ENCODE data around the gene DNAH3. TPM values are rescaled to one million over a fixed set of nuclear protein-coding genes. Genes with fewer than 3 reads are reported as not detected.

DNAH3 gene
- total and polyA plus RNA-seq, 2 of the 8 experiments (the other 6 are each of a cell fraction or from before 2014, with no cell fraction given) = 0.57 to 0.71 TPM

DNA sequence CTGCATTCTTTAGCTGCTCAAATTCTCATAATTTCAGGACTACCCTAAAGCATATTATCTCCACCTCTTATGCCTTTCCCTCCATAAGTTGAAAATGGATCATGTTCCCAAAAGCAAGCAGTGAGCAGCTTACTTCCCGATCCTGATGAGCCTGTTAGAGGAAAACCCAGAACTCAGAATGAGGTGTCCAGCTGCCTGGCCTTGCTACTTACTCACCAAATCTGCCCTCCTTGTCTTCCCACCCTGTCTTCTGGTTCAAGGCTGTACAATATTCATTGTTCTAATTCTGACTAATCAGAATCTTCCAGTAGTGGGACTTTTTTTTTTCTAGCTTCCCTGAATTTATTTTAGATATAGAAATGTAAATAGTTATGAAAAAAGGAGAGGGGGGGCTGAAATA lies 239.3 kb downstream of the DNAH3 start:
- CTCF ChIA-PET (ENCODE audit: partially characterized antibody) = interaction anchor here (0.6 to 1.1 kb wide), 2 partner anchors 61 to 278 kb away, joined by 3 to 4 read pairs; no protein-coding TSS in a partner anchor
- TF ChIP-seq SAP30 (IDR thresholded peaks at IDR 0.05; ENCODE audit: insufficient read depth, insufficient replicate concordance, low read length) = no peak
- no peak for TF ChIP-seq CREB1 (IDR thresholded peaks at IDR 0.05)

More for the DNA sequence above, 239.3 kb downstream of the DNAH3 start:
- Histone ChIP-seq H4K20me1 (replicated peaks in 1 of 2; ENCODE audit: control insufficient read depth in 1 of 2, insufficient read depth in 2 of 2, low read length in 2 of 2) (no peaks in the 10 kb centered on the region), H3K79me1 (ENCODE audit: low read depth, low read length) (no peaks in the 10 kb centered on the region), H3K36me3 (ENCODE audit: control insufficient read depth in 2 of 4, insufficient read depth in 4 of 4, low read length in 3 of 4) (no peaks in the 10 kb centered on the region), H3K4me2 (ENCODE audit: insufficient read depth in 1 of 2, low read depth in 2 of 2, low read length in 2 of 2) (no peak overlapping the region), H4K5ac (ENCODE audit: insufficient read length, low read depth, low read length) (no peak overlapping the region), H2BK12ac (ENCODE audit: low read depth, low read length) (no peak overlapping the region), H3K23me2 (ENCODE audit: low read depth, low read length) (no peaks in the 10 kb centered on the region), H3K18ac (ENCODE audit: extremely low read depth, low read length) (no peak overlapping the region), H2BK5ac (ENCODE audit: low read depth, low read length) (no peak overlapping the region), H3K27ac (ENCODE audit: low read depth, low read length) (no peak overlapping the region), H3K4me1 (replicated peaks in 1 of 4; ENCODE audit: control insufficient read depth in 3 of 4, insufficient read depth in 4 of 4, low read length in 3 of 4) (no peaks in the 10 kb centered on the region), H3K27me3 (replicated peaks in 1 of 4; ENCODE audit: control insufficient read depth in 3 of 4, extremely low read depth in 1 of 4, insufficient read depth in 3 of 4, low read length in 3 of 4) (no peaks in the 10 kb centered on the region; a peak in 1 of 7 replicates), H3K4me3 (ENCODE audit: extremely low read depth in 1 of 4, insufficient read depth in 2 of 4, low read depth in 3 of 4, low read length in 4 of 4) (no peak overlapping the region), H3K23ac (ENCODE audit: insufficient read length) (no peak overlapping the region), H3K9me3 (ENCODE audit: insufficient read depth in 2 of 2, low read depth in 1 of 2, low read length in 1 of 2) (no peaks in the 10 kb centered on the region), H2BK20ac (ENCODE audit: low read length) (no peak overlapping the region), H3K14ac (ENCODE audit: insufficient read length) (no peak overlapping the region), H2AFZ (ENCODE audit: low read length) (no peak overlapping the region), H4K91ac (replicated peaks; ENCODE audit: insufficient read length, low read length) (no peak overlapping the region), H4K8ac (ENCODE audit: extremely low read depth, insufficient read depth, low read length) (no peak overlapping the region), H2BK120ac (replicated peaks; ENCODE audit: low read depth, low read length) (no peak overlapping the region), H3K79me2 (ENCODE audit: control insufficient read depth in 1 of 2, insufficient read depth in 2 of 2, low read length in 2 of 2) (no peaks in the 10 kb centered on the region), H3K4ac (replicated peaks; ENCODE audit: insufficient read length, low read depth, low read length) (no peak overlapping the region), H3K9ac (replicated peaks in 1 of 4; ENCODE audit: extremely low read depth in 1 of 4, low read depth in 3 of 4, low read length in 3 of 4) (no peak overlapping the region), H2AK5ac (ENCODE audit: low read depth, low read length) (no peak overlapping the region), H2BK15ac (ENCODE audit: low read length) (no peak overlapping the region), H3K56ac (replicated peaks; ENCODE audit: insufficient read length, low read depth, low read length) (no peak overlapping the region)
- FAIRE-seq = no peak
- WGBS, 2 experiments (ENCODE audit: extremely low coverage in 1 of 2, insufficient coverage in 1 of 2, insufficient read length in 1 of 2, insufficient replicate concordance in 2 of 2, low coverage in 1 of 2, low lambda C conversion rate in 2 of 2, missing lambda C conversion rate in 1 of 2) = 75% methylated on average over 1 of the region's 1 CpG; no CpG with 5 or more reads in 1 of the 2 experiments
- POLR2A ChIA-PET (ENCODE audit: partially characterized antibody) = interaction anchor here (1.4 kb wide), 1 partner anchor 10 kb away, joined by 3 read pairs; no protein-coding TSS in a partner anchor
- no peak for DNase-seq (ENCODE audit: low read depth in 1 of 2, low spot score in 2 of 2)

All from H1 (cell line).